Aortic smooth muscle cell (primary cell): ENCODE results near the gene NSG2. TPM values are rescaled to one million over a fixed set of nuclear protein-coding genes. Genes with fewer than 3 reads are reported as not detected.

Source experiments
- total RNA-seq: library from RNA; depleted of rRNA; stranded (reverse); fragments of >200 nt; gene quantifications from 2 replicates; pipeline ENCODE4 v1.2.3, GENCODE V29; 2014

Gene NSG2
- not detected in 2 replicates for total RNA-seq

DNA sequence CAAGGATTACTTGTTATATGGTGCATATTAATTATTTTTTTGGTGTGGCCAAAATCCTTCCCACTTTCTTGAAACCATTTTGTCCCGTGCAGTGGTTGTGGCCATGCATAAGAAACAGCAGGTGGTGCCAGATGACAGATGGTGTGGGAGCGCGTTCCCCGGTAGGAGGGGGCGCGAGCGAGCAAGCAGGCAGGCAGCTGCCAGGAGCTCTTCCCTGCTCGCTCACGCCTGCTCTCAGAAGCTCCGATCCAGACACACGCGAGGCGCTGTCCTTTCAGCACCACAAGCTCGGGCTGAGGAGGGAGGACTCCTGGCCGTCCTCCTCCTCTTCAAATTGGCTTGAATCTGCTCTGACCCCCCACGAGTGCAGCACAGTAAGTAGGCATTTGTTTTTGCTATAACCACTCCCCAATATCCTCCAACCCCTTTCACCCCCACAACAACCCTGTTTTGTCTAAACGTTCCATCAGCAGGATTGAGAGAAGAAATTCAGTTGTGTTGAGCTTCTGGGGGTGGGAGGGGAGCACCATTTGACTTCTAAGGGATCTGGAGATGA is at the start of gene NSG2:
TSS of gene NSG2 (plus strand) at position 237 of the 556 bp plus-strand sequence. CDS start 1,050 bp downstream, outside the sequence.

Other genes with a start within 250 kb of the NSG2 start
- gene CPEB4, start 157.4 kb upstream of the NSG2 start, total RNA-seq: 29.7 and 33.1 TPM in 2 replicates
- gene C5orf47, start 56.5 kb upstream of the NSG2 start, total RNA-seq: not detected in 2 replicates